Measurements from ENCODE around the gene SCAI.
A peak's percentile ranks its signal among the peaks of the same experiment; 100 is the strongest.
"Not testable (repeated sequence)": the region's sequence is repeated elsewhere in the genome, so short reads cannot be mapped to it uniquely, and the experiment has no call there.

The SCAI gene

DNA sequence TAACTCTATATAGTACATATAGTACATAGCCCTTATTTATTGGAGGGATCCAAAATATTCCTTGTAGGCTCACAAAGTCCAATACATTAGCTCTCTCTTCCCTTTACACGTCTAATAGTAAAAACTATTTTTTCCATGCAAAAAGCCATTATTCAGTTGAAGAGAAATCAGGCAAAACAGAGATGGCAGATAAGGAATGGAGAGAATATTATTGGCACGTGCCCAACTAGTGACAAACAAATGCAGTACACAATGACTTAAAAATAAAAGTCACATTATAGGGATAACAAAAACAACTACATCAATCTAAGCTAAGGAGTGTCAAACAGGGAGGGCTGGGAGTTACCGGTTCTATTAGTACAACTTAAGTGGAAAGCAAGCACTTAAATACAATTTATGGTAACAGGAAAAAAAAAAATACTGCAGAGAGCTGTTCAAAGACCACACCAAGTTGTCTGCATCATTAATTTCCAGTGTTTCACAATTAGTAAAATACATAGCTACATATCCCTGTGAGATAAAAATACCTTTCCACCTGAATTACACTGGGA is 4.1 kb upstream of the SCAI start:
- no peak for DNase-seq

DNA sequence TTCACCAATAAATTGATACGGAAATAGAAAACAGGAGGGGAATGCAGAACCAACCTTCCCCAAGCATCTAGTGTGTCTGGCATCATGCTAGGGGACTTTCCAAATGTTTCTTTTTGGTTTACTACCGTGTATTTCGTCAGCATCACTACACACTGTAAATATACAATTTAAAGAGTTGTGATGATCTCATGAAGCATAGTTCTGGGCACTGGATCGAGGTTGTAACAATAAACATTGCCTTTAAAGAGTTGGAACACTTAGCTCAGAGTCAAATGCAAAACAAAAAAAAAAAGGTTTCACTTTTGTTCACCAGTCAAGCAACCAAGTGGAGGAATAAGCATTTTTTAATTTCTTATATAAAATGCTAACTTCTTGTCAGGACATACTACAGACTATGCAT is 2.9 kb upstream of the SCAI start:
- DNase-seq = no peak

DNA sequence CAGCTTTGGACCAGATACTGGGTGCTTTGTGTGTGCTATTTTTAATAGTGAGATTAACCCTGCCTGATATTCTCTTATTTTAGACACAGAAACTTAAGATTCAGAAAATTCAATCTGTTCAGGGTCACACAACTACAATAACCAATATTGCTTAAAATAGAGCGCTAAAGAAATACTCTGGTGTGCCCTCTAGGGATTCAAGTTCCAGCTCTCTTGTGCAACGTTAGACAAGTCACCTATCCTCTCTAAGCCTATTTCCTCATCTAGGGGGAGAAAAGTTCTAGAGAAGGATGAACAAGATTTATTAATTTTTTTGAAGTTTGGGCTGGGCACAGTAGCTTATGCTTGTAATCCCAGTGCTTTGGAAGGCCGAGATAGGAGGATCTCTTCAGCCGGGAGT is 2.1 kb upstream of the SCAI start:
- DNase-seq = no peak

DNA sequence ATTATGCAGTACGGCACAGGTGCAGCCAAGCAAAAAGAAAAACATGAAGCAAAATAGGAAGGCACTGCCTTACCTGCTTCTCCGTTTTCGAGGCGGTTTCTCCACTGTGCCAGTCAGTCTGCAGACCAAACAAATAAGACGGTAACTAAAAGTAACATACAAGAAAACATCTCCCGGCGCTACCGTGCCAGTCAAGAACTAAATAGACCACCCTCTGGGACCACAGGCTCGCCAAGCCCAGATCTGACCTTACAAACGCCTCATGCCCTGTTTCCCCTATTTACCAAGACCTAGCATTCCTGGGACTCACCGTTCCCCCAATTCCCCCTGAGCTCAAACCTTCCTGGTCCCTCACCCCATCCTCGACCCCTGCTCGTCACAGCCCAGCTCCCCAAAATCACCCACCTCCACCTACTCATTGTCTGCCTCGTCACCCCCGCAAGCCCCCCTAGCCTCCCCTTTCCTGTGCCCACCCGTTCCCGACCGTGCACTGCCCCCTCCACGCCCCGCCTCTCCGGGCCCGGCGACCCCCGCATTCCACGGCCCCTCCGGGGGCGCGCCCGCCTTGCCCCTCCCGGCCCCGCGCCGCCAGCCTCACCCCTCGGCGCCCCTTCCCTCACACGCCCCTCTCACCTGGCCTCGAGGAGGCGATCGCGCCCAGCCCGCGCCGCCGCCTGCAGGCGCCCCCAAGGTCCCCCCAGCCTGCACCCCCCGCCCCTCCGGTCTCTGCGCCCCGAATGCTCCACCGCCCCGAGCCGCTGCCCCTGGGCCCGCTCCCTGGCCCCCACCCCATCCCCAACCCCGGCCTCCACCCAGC is 560 bp downstream of the SCAI start:
- peak; percentile 15 for DNase-seq

DNA sequence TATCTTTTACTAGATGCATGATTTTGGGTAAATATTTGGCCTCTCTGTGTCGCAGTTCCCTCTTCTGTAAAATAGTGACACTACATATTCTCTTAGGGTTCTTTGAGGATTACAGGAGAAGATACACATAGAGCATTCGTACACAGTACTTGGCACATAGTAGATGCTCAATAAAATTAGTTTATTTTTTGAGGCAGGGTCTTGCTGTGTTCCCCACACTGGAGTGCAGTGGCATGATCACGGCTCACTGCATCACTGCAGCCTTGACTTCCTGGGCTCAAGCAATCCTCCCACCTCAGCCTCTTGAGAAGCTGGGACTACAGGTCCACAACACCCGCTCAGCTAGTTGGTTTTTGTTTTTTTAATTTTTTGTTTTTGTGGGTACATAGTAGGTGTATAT is 1.6 kb downstream of the SCAI start:
- DNase-seq = no peak

DNA sequence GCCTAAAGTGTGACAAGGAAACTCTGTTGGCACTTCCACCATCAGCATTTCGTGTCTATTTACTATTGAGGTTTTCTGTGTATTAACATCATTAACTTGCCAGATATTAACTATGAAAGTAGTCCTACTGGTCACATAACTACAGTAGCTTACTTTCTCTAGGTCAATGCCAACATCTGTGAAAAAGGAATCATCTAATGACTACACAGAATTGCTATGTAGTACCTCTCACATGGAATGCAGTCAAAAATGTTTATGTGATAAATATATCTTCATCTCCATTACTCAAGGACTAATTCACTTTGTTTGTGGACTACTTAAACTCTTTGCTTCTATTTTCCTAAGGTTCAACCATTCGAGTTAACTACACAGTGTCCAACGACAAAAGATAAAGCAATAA is 2.1 kb downstream of the SCAI start:
- DNase-seq = no peak

DNA sequence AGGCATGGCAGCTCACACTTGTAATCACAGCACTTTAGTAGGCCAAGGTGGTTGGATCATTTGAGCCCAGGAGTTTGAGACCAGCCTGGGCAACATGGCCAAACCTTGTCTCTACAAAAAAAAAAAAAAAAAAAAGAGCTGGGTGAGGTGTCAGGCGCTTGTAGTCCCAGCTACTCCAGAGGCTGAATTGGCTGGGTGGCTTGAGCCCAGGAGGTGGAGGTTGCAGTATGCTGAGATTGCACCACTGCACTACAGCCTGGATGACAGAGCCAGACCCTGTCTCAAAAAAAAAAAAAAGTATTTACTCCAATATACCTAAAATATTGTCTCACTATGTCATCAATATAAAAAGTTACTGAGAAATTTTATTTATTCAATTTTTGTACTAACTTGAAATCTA is 2.8 kb downstream of the SCAI start:
- DNase-seq = no peak

DNA sequence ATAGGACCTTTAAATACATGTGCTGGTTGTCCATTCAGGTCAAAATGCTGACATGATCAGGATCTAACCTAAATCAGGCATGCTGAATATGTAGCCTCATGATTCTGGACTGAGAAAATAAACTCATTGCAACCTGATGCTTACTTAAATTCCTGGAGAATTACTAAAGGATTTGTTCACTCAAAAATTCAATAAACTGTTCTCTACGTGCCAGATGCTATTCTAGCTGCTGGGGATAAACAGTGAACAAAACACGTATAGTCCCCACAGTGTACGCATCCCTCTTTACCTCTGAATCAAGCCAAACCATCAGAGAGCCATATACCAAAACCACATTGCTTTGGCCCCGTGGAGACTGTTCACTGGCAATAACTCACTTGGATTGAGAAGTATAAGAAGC is 6.1 kb downstream of the SCAI start:
- no peak for DNase-seq

DNA sequence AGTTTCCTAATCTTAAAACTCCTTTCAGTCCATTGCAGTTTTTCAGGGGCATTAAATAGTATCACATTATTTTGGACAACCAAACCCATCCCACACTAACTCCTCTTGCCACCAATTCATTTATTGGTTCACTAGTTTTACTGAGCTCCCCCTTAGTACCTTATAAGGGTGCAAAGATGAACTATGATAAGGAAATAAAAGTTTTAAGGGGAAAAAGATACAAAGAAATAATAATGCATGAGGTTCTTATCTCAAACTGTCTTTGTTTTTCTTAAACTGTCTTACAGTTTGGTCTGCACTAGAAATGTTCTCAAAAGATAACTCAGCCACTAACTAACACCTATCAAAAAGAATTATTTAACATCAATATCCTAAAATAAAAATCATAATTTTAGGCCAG is 8.4 kb downstream of the SCAI start:
- no peak for DNase-seq

DNA sequence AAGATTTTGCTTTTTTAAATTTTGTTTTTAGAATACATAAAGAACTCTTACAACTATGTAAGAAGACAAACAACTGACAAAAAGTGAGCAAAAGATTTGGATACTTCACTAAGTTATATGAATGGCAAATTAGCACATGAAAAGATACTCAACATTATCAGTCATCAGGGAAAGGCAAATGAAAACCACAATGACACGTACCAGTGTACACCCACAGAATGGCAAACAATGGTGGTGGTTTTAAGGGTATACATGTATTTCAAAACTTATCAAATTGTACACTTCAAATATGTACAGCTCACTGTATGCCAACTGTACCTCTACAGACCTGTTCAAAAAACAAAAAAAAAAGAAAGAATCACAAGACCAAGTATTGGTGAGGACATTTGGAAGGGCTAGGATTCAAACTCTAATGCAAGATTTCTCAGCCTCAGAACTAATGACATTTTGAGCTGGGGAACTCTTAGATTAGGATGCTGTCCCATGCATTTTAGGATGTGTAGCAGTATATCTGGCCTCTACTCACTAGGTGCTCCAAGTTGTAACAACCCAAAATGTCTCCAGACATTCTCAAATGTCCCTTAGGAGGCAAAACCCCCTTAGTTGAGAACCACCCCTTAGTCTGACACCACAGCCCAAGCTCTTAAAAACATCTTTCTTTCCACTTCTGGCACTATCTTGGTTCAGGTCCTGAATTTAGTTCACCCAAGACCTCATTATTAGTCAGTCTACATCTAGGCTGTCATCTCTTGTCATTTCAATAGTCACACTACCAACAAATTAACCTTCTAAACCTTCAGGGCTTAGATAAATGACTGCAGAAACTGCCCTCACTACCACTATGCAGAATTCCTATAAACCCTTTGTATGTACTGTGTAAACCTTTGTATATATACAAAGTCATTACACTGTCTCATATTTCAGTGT is 9.7 kb downstream of the SCAI start:
- no peak for DNase-seq

DNA sequence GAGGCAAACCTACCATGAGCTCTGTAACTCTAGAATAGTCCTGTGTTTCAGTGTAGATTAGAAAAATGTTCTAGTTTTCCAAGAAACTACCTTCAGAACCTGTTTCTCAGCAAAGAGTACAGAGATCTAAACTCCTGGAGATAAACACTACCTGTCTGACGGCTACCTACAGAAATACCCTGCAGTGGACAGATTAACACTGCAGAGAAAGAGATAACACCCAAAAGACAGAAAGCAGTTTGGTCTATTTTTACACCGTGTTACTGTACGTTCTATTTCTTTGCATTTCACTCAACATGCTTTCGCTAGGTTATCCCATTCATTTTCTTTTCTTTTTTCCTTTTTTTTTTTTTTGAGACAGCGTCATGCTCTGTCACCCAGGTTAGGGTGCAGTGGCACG is 11.6 kb downstream of the SCAI start:
- no peak for DNase-seq

DNA sequence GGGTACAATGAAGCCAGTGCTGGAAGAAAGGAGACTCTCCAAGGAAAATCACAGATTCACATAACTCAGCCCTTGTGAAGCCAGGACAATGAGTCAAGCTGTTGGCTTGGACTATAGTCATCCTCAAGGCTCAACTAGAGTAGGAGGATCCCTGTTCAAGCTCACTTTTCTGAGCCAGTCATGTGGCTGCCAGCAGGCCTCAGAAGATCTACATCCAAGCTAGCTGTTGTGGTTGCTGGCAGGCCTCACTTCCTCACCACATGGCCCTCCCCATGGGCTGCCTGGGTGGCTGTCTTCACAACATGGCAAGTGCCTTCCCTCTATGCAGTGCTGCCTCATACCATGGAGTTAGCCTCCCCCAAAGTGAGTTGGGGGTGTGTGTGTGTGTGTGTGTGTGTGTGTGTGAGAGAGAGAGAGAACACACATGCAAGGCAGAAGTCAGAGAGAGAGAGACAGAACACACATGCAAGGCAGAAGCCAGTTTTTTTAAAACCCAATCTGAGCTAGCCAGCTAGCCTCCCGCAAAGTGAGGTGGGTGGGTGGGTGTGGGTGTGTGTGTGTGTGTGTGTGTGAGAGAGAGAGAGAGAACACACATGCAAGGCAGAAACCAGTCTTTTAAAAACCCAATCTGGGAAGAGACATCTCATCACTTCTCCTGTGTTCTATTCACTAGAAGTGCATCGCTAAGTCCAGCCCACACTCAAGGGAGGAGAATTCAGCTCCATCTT is 17.1 kb downstream of the SCAI start:
- peak; percentile 88 for DNase-seq

DNA sequence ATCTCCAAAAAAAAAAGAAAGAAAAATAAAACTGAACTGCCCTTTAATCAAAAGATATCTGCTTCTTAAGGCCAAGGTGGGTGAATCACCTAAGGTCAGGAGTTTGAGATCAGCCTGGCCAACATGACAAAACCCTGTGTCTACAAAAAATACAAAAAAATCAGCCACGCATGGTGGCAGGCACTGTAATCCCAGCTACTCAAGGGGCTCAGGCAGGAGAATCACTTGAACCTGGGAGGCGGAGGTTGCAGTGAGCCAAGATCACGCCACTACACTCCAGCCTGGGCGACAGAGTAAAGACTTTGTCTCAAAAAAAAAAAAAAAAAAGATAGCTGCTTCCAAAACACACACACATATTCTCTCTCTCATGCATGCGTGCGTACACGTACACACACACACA is 17.8 kb downstream of the SCAI start:
- no peak for DNase-seq

DNA sequence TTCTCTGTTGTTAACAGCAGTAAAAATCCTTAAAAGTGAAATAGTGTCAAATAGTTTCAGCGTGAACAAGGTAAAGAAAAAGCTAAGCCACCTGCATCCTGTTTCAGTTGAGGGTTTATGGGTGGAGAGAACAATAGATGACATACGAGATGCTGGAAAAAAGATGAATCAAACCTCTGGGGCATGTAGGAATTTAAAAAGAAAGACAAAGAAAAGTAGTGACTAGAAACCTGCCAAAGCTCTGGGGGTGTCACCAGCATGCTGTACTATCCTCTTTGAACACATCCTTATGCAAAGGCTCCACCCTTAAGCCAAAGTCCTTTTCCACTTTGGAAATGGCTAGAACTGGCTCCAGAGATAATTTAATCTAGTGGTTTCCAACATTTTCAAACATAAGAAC is 22.2 kb downstream of the SCAI start:
- no peak for DNase-seq

DNA sequence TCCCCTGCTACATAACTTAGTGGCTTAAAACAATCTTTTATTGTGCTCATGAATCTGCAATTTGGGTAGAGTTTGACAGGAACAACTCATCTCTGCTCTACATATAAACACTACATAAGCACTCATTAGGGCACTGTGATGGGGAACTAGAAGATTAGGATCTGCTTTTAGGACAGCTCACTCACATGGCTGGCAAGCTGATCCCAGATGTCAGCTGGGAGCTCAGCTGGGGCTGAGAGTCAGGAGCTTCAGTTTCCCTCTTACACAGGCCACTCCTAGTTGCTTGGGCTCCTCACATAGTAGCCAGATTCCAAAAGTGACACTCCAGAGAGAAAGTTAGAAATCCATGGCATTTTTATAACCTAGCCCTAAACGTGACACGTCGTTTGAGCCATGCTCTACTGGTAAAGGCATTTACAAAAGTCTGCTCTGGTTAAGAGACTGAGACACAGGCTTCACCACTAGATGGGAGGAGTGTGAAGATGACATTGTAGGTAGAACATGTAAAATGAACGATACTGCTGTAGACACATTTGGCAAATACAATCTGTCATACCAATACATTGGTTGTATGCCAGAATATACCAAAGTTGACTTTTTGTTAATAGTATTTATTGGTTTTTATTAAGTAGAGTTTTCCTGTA is 23.6 kb downstream of the SCAI start:
- no peak for DNase-seq

DNA sequence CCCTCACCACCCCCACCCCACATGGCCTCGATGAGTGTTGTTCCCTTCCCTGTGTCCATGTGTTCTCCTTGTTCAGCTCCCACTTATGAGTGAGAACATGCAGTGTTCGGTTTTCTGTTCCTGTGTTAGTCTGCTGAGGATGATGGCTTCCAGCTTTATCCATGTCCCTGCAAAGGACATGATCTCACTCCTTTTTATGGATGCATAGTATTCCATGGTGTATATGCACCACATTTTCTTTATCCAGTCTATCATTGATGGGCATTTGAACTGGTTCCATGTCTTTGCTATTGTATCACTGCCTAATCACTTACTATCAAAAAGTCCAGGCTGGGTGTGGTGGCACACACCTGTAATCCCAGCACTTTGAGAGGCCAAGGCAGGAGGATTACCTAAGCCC is 24.6 kb downstream of the SCAI start:
- DNase-seq = not testable (repeated sequence)

DNA sequence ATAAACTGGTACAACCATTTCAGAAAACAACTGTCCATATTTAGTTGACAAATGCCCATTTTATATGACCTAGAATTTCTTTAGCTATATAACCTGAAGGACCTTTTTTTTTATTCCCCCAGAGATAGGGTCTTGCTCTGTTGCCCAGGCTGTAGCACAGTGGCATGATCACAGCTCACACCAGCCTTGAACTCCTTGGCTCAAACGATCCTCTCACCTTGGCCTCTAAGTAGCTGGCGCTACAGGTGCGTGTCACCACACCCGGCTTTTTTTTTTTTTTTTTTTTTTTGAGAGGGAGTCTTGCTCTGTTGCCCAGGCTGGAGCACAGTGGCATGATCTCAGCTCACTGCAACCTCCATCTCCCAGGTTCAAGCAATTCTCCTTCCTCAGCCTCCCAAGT is 28.8 kb downstream of the SCAI start:
- DNase-seq = not testable (repeated sequence)

DNA sequence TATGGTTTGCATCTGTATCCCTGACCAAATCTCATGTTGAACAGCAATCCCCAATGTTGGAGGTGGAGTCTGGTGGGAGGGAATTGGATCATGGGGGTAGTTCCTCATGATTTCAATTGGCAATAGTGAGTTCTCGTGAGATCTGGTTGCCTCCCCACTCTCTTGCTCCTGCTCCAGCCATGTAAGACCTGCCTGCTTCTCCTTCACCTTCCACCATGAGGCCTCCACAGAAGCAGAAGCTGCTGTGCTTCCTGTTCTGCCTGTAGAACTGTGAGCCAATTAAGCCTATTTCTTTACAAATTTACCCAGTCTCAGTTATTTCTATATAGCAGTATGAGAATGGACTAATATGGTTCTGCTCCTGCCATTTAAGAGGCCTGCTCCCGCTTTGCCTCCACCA is 32.9 kb downstream of the SCAI start:
- no peak for DNase-seq

DNA sequence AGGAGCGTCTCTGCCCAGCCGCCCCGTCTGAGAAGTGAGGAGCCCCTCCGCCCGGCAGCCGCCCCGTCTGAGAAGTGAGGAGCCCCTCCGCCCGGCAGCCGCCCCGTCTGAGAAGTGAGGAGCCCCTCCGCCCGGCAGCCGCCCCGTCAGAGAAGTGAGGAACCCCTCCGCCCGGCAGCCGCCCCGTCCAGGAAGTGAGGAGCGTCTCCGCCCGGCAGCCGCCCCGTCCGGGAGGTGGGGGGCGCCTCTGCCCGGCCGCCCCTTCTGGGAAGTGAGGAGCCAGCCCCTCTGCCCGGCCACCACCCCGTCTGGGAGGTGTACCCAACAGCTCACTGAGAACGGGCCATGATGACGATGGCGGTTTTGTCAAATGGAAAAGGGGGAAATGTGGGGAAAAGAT is 34.8 kb downstream of the SCAI start:
- not testable (repeated sequence) for DNase-seq

DNA sequence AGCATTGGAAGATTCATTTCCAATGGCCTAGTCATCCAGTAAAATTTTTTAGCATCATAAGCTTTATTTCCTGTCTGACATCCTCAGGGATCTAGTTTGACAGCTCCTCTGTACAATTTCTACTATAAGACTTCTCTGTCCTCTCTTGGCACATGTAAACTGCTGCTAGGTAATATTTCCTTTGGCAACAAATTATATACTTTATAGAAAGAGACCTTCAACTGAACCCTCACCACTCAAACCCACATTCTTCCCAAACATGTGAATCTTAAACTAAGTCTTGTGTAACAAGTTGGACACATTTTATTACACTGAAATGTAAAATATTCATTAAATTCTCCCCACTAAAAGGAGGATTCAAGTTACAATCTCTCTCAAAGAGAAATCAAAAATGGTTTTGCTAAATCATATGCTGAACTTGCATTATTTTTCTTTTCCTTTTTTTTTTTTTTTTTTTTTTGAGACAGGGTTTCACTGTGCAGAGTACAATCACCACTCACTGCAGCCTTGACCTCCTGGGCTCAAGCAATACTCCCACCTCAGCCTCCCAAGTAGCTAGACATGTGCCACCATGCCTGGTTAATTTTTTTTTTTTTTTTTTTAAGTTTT is 36.9 kb downstream of the SCAI start:
- no peak for DNase-seq

DNA sequence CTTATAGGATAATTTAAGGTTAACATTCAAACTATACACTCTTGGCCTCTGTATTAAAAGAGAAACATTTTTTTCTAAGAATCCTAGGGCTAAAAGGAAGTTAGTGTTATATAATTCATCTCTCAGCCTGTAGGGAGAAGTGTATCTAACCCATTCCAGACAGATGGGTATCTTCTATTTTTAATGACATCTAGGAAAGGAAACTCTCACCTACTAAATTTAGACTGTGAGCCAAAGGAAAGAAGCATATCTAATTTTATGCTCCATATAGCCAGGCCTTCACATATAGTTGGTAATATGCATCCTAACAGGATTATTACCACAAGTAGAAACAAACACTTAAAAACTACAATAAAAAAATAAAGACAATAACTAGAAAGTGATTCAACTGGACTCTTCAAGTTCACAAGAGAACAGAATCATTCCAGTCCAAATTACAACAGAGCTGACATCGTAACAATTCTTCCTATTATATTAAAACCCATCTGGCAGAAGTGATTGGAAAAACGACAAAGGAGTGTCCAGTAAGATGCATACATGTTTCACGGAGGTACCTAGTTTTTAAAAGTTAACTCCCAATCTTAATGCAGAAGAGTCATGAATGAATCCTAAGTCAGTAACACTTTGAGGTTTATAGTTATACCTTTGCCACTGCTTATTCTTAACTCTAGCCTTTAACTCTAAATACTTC is 39.4 kb downstream of the SCAI start:
- DNase-seq = no peak

DNA sequence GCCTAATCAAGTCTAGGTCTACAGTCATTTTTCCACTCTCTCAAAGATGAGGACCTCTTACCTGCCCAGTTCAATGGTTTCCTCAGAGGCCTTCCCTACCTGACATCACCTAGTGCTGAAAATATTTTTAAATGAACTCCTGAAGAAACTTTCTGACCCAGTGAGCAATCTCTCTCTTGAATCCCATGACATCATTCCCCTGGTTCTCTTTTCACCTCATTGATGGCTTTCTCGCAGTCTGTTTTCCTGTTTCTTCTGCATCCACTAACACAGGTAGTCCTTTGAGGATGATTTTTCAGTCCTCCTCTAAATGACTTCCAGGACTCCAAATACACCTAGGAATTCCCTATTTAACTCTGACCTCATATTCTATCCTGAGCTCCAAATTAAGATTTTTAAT is 40.3 kb downstream of the SCAI start:
- no peak for DNase-seq

All from CD4-positive, alpha-beta T cell treated with Interleukin-4 for 4 hours (primary cell).